Measurements from ENCODE around the gene CLEC16A. TPM values are rescaled to one million over a fixed set of nuclear protein-coding genes. Genes with fewer than 3 reads are reported as not detected.

Gene CLEC16A
- total and polyA plus RNA-seq, 2 donors (not counting 1 experiment from before 2014, with no cell fraction given) = 21.9 to 79.5 TPM

GRCh38 chr16:11224096-11224893 is 279.9 kb downstream of the CLEC16A start:
- Histone ChIP-seq H3K79me2 (ENCODE audit: control insufficient read depth, insufficient read depth, low read length) (no peaks in the 10 kb centered on the region), H3K9me3 (ENCODE audit: control extremely low read depth in 1 of 3, control insufficient read depth in 2 of 3, insufficient read depth in 1 of 3, low read length in 2 of 3) (peaks cover 0 to 1% (median 0%) of the 10 kb centered on the region in 3 donors), H3K27me3 (replicated peaks in 1 of 4; ENCODE audit: control extremely low read depth in 1 of 4, control insufficient read depth in 3 of 4, insufficient read depth in 4 of 4, low read length in 3 of 4) (no peaks in the 10 kb centered on the region), H3K4me3 (ENCODE audit: control extremely low read depth in 1 of 5, extremely low read depth in 1 of 5, insufficient read depth in 1 of 5, low read depth in 2 of 5, low read length in 4 of 5) (peak overlapping the region in 1 of 5 experiments; percentile 61), H3K4me2 (replicated peaks; ENCODE audit: low read depth, low read length, poor library complexity, severe bottlenecking) (peak overlapping the region; percentile 90), H2AFZ (ENCODE audit: insufficient read depth, low read depth, low read length, poor library complexity, severe bottlenecking) (peak overlapping the region; percentile 70), H4K20me1 (ENCODE audit: control insufficient read depth, insufficient read depth, low read length, poor library complexity, severe bottlenecking) (no peaks in the 10 kb centered on the region), H3K4me1 (ENCODE audit: control insufficient read depth in 2 of 2, insufficient read depth in 2 of 2, low read length in 2 of 2) (peaks cover 28 to 31% of the 10 kb centered on the region in 2 donors), H3K9ac (ENCODE audit: low read length) (no peak overlapping the region), H3K27ac (ENCODE audit: low read length in 2 of 2) (peak overlapping the region; percentile 72 to 85), H3K36me3 (replicated peaks in 1 of 2; ENCODE audit: control extremely low read depth in 1 of 2, control insufficient read depth in 1 of 2, extremely low read depth in 1 of 2, insufficient read depth in 2 of 2, low read length in 1 of 2) (no peaks in the 10 kb centered on the region)
- Mint-ChIP-seq H3K4me1 (peaks cover 34% of the 10 kb centered on the region), H3K27ac (peak overlapping the region; percentile 93), H3K27me3 (no peaks in the 10 kb centered on the region), H3K4me3 (peak overlapping the region; percentile 83), H3K9me3 (ENCODE audit: insufficient read depth) (no peaks in the 10 kb centered on the region)
- intact Hi-C loops (cut with micrococcal nuclease) = loop anchor here (2.0 kb wide), 3 partner anchors 15 to 145 kb away; no protein-coding TSS in a partner anchor
- CTCF ChIA-PET = interaction anchor here (0.6 to 2.1 kb wide), 12 partner anchors 9 to 260 kb away, joined by 3 to 24 read pairs (median 4); partner anchors contain the start of gene SOCS1
- peak; percentile 65 for DNase-seq
- POLR2A ChIA-PET = interaction anchor here (0.8 to 2.4 kb wide), 9 partner anchors 19 to 146 kb away, joined by 3 to 19 read pairs (median 5); partner anchors contain the start of gene SOCS1
- ATAC-seq (ENCODE audit: low read depth) = peak; percentile 34
- no peak for TF ChIP-seq CTCF (IDR thresholded peaks at IDR 0.05)
- no peak for TF ChIP-seq EZH2 (IDR thresholded peaks at IDR 0.05; ENCODE audit: borderline replicate concordance, insufficient read depth, low read depth, low read length, poor library complexity, severe bottlenecking)
- WGBS (ENCODE audit: insufficient coverage) = 13% methylated on average over 17 of the region's 24 CpGs
